ENCODE data around the gene BCKDK. TPM values are rescaled to one million over a fixed set of nuclear protein-coding genes. Genes with fewer than 3 reads are reported as not detected.
A peak's percentile ranks its signal among the peaks of the same experiment; 100 is the strongest.
"Not testable (repeated sequence)": the region's sequence is repeated elsewhere in the genome, so short reads cannot be mapped to it uniquely, and the experiment has no call there.

Gene BCKDK
- total and polyA plus RNA-seq, 2 donors (not counting 3 experiments of a cell fraction or from before 2014, with no cell fraction given), result 57.8 to 78.3 TPM

DNA sequence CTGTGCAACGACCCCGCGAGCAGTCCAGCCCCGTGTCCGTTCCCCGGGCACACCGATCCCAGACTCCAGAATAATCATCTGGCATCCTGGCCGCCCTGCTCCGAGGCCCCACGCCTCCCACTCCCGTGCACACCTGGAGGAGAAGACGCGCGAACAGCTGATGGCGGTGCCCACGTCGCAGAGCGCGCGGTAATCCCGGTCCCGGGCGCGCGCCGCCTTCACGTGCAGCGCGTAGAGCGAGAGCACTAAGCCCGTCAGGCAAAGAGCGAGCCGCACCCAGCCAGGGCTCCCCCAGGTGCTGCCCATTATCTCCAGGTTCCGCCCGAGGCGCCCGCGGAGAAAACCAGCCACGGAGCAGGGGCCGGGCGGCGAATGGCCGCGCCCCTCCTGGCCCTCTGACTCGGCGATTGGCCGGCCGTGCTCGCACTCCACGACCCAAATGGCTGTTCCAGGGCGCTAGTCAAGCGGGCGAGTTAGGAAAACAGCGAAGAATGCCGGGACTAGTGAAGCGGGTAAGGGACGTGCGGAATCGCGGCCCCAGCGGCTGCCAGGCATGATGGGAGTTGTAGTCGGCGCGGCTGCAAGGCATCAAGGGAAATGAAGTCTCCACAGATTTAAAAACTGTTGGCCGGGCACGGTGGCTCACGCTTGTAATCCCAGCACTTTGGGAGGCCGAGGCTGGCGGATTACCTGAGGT is 13.6 kb upstream of the BCKDK start, which contains the start of gene VKORC1:
Gene VKORC1 (minus strand): TSS at position 374 of the 697 bp plus-strand sequence. CDS start 68 bp downstream, at position 306.
- intact Hi-C loops (cut with micrococcal nuclease) (loop anchor here (1.0 to 2.0 kb wide), 8 partner anchors 14 to 141 kb away; partner anchors contain the start of genes BCKDK, HSD3B7, KAT8 and SETD1A), dilution Hi-C loops (cut with MboI; ENCODE audit: extremely low pct_ligation_motif_present, low sequenced_read_pairs) (no loop called here)
- H3K9ac ChIP-seq (replicated peaks; ENCODE audit: extremely low read depth, insufficient read depth, low read length), result peak within 1 kb of the TSS; percentile 63
- H3K27me3 ChIP-seq (ENCODE audit: control insufficient read depth in 2 of 2, insufficient read depth in 2 of 2, low read length in 2 of 2), result no peaks in the 10 kb centered on the region
- no peaks in the 10 kb centered on the region for H3K9me1 ChIP-seq (replicated peaks; ENCODE audit: control insufficient read depth, extremely low read depth, insufficient read depth, low read length)
- DNase-seq (ENCODE audit: low read depth, low spot score) (peak; percentile 97), FAIRE-seq (peak; percentile 99)
- H3K79me2 ChIP-seq (ENCODE audit: control insufficient read depth, insufficient read depth, low read length), result peaks cover 10% of the 10 kb centered on the region
- ChIA-PET POLR2A (no interaction called here), CTCF (interaction anchor here (1.0 to 6.5 kb wide), 7 partner anchors 21 to 141 kb away, joined by 4 to 66 read pairs (median 7); partner anchors contain the start of genes HSD3B7, KAT8, ZNF646 and ZNF668)
- H3K27ac ChIP-seq (ENCODE audit: insufficient read depth, low read depth, low read length), result peak within 1 kb of the TSS; percentile 6
- H2AFZ ChIP-seq (ENCODE audit: low read depth, low read length), result peak within 1 kb of the TSS; percentile 77
- H3K4me2 ChIP-seq (ENCODE audit: insufficient read depth, low read length), result peak within 1 kb of the TSS; percentile 41
- BruUV-seq (replicated peaks), result no TSS peak
- no peaks in the 10 kb centered on the region for H3K9me3 ChIP-seq (replicated peaks; ENCODE audit: control insufficient read depth, insufficient read depth, low read length)
- TF ChIP-seq POLR2AphosphoS5 (IDR thresholded peaks at IDR 0.05; ENCODE audit: insufficient read depth, low read depth, low read length), result peak; percentile 61
- peak; percentile 64 for TF ChIP-seq POLR2A (IDR thresholded peaks at IDR 0.05; ENCODE audit: low read depth, low read length)
- TF ChIP-seq GATA2 (IDR thresholded peaks at IDR 0.05; ENCODE audit: insufficient read depth, insufficient read length, low read depth, low read length), result no peak
- TF ChIP-seq, protein P1, sequence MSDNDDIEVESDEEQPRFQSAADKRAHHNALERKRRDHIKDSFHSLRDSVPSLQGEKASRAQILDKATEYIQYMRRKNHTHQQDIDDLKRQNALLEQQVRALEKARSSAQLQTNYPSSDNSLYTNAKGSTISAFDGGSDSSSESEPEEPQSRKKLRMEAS (IDR thresholded peaks at IDR 0.05; ENCODE audit: insufficient read depth, insufficient read length), result peak; percentile 2
- peak within 1 kb of the TSS; percentile 28 to 91 (median 62) for H3K4me3 ChIP-seq (replicated peaks in 1 of 3; ENCODE audit: insufficient read depth in 1 of 3, low read depth in 1 of 3, low read length in 3 of 3)
- no peaks in the 10 kb centered on the region for H4K20me1 ChIP-seq (replicated peaks; ENCODE audit: control insufficient read depth, extremely low read depth, insufficient read depth, low read length)
- H3K4me1 ChIP-seq (ENCODE audit: control insufficient read depth, extremely low read depth, insufficient read depth, low read length), result peaks cover 3% of the 10 kb centered on the region
- H3K36me3 ChIP-seq (ENCODE audit: control insufficient read depth in 2 of 2, extremely low read depth in 1 of 2, insufficient read depth in 2 of 2, low read length in 2 of 2), result peaks cover 2% of the 10 kb centered on the region in 2 experiments

DNA sequence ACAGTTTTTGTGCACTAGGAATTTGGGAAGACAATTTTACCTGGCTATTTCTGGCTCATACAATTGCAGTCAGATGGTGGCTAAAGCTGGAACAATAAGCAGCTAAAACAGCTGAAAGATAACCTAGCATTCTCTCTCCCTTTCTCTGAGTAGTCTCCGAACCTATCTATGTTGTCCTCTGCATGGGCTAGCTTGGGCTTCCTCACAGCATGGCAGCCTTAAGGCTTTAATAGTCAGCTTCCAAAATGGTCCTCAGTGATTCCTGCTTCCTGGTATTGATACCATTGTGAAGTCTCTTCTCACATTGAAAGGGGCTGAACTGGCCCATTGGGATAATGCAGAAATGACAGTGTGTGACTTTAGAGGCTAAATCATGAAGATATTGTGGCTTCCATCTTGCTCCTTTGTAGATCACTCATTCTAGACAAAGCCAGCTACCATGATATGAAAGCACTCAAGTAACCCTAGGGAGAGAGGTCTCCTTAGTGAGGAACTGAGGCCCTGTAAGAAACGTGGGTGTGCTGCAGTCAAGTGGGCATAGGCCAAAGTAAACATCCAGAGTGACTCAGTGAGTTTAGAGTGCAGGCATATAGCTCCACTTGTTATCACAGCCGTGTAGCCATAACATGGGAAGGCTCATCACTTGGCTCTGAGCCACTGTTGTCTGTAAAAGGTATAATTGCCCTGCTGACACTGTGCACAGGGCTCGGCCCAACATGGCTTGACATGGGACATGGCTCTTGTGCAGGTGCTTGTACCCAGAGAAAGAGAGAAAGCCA is 8.1 kb upstream of the BCKDK start:
- intact Hi-C loops (cut with micrococcal nuclease), result no loop called here
- dilution Hi-C loops (cut with MboI; ENCODE audit: extremely low pct_ligation_motif_present, low sequenced_read_pairs), result no loop called here

DNA sequence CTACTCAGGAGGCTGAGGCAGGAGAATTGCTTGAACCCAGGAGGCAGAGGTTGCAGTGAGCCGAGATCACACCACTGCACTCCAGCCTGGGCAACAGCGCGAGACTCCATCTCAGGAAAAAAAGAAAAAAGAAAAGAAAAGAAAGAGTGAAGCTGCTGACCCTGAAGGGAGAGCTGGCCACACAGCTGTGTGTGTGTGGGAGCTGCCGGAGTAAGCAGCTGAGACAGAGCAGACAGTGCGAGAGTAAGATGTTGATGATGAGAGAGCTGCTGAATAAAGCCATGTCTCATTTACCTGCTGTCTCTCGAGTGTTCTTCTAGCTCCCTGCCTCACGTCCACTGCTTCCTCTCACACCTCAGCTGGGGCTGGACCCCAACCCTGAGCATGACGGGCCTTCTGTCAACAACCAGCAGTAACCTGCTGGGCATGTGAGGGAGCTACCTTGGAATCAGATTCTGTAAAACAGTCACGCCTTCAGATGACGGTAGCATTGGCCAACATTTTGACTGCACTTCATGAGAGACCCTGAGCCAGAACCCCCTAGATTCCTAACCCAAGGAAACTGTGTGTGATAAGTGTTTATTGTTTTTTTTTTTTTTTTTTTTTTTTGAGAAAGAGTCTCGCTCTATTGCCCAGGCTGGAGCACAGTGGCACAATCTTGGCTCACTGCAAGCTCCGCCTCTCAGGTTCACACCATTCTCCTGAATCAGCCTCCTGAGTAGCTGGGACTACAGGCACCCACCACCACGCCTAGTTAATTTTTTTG is 7.1 kb upstream of the BCKDK start:
- H3K4me1 ChIP-seq (ENCODE audit: control insufficient read depth, extremely low read depth, insufficient read depth, low read length); DNase-seq (ENCODE audit: low read depth, low spot score); H2AFZ ChIP-seq (ENCODE audit: low read depth, low read length); POLR2A ChIA-PET; H3K79me2 ChIP-seq (ENCODE audit: control insufficient read depth, insufficient read depth, low read length); H3K4me3 ChIP-seq (replicated peaks in 1 of 3; ENCODE audit: insufficient read depth in 1 of 3, low read depth in 1 of 3, low read length in 3 of 3); dilution Hi-C loops (cut with MboI; ENCODE audit: extremely low pct_ligation_motif_present, low sequenced_read_pairs); BruUV-seq (replicated peaks); H3K4me2 ChIP-seq (ENCODE audit: insufficient read depth, low read length); H3K27ac ChIP-seq (ENCODE audit: insufficient read depth, low read depth, low read length); H4K20me1 ChIP-seq (replicated peaks; ENCODE audit: control insufficient read depth, extremely low read depth, insufficient read depth, low read length); H3K9me3 ChIP-seq (replicated peaks; ENCODE audit: control insufficient read depth, insufficient read depth, low read length); H3K36me3 ChIP-seq (ENCODE audit: control insufficient read depth in 2 of 2, extremely low read depth in 1 of 2, insufficient read depth in 2 of 2, low read length in 2 of 2); H3K9ac ChIP-seq (replicated peaks; ENCODE audit: extremely low read depth, insufficient read depth, low read length); FAIRE-seq; intact Hi-C loops (cut with micrococcal nuclease); H3K27me3 ChIP-seq (ENCODE audit: control insufficient read depth in 2 of 2, insufficient read depth in 2 of 2, low read length in 2 of 2); H3K9me1 ChIP-seq (replicated peaks; ENCODE audit: control insufficient read depth, extremely low read depth, insufficient read depth, low read length): not testable (repeated sequence)
- CTCF ChIA-PET, result interaction anchor here (0.9 to 3.8 kb wide), 6 partner anchors 17 to 117 kb away, joined by 3 to 17 read pairs (median 4); partner anchors contain the start of genes HSD3B7 and KAT8

More for the DNA sequence above, 8.1 kb upstream of the BCKDK start:
- no peaks in the 10 kb centered on the region for H4K20me1 ChIP-seq (replicated peaks; ENCODE audit: control insufficient read depth, extremely low read depth, insufficient read depth, low read length)
- no peak overlapping the region for H3K9ac ChIP-seq (replicated peaks; ENCODE audit: extremely low read depth, insufficient read depth, low read length)
- no peak overlapping the region for H3K4me2 ChIP-seq (ENCODE audit: insufficient read depth, low read length)
- FAIRE-seq, result peak; percentile 47
- peak; percentile 28 for TF ChIP-seq FOS (IDR thresholded peaks at IDR 0.05; ENCODE audit: borderline replicate concordance, insufficient read depth, low read length)
- no peak for TF ChIP-seq POLR2A (IDR thresholded peaks at IDR 0.05; ENCODE audit: low read depth, low read length)
- H3K4me1 ChIP-seq (ENCODE audit: control insufficient read depth, extremely low read depth, insufficient read depth, low read length), result no peaks in the 10 kb centered on the region
- no peak overlapping the region for H2AFZ ChIP-seq (ENCODE audit: low read depth, low read length)
- H3K79me2 ChIP-seq (ENCODE audit: control insufficient read depth, insufficient read depth, low read length), result no peaks in the 10 kb centered on the region
- no peak overlapping the region for H3K27ac ChIP-seq (ENCODE audit: insufficient read depth, low read depth, low read length)
- DNase-seq (ENCODE audit: low read depth, low spot score), result peak; percentile 18
- no TSS peak for BruUV-seq (replicated peaks)
- H3K27me3 ChIP-seq (ENCODE audit: control insufficient read depth in 2 of 2, insufficient read depth in 2 of 2, low read length in 2 of 2), result no peaks in the 10 kb centered on the region
- no peaks in the 10 kb centered on the region for H3K9me3 ChIP-seq (replicated peaks; ENCODE audit: control insufficient read depth, insufficient read depth, low read length)
- no peaks in the 10 kb centered on the region for H3K9me1 ChIP-seq (replicated peaks; ENCODE audit: control insufficient read depth, extremely low read depth, insufficient read depth, low read length)
- no peak overlapping the region for H3K4me3 ChIP-seq (replicated peaks in 1 of 3; ENCODE audit: insufficient read depth in 1 of 3, low read depth in 1 of 3, low read length in 3 of 3)
- ChIA-PET POLR2A (no interaction called here), CTCF (interaction anchor here (0.6 to 3.8 kb wide), 7 partner anchors 14 to 116 kb away, joined by 3 to 17 read pairs (median 3); partner anchors contain the start of gene HSD3B7)
- H3K36me3 ChIP-seq (ENCODE audit: control insufficient read depth in 2 of 2, extremely low read depth in 1 of 2, insufficient read depth in 2 of 2, low read length in 2 of 2), result no peaks in the 10 kb centered on the region

All from endothelial cell of umbilical vein (primary cell).